HG03575 (cell line): Measurements from ENCODE around the gene CHD5.

Source experiments
- ATAC-seq: cut with Tn5 transposase; IDR thresholded peaks from one replicate; pipeline ENCODE4 v1.9.1; 2021; ENCODE audit not compliant: unreplicated experiment, insufficient number of reproducible peaks, low FRiP score; ENCODE audit errors: extremely low read depth

Gene CHD5

GRCh38 chr1:6142036-6142621, 38.0 kb downstream of the CHD5 start:
- no peak for ATAC-seq

GRCh38 chr1:6141592-6141991, 38.5 kb downstream of the CHD5 start:
- no peak for ATAC-seq

GRCh38 chr1:6140413-6140812, 39.7 kb downstream of the CHD5 start:
- ATAC-seq: no peak

- ATAC-seq: no peak
Measured at GRCh38 chr1:6137758-6138157, 42.4 kb downstream of the CHD5 start.

GRCh38 chr1:6136516-6137220, 43.5 kb downstream of the CHD5 start:
- ATAC-seq: no peak

- ATAC-seq: no peak
Measured at GRCh38 chr1:6134741-6135510, 45.2 kb downstream of the CHD5 start.

- ATAC-seq: no peak
Measured at GRCh38 chr1:6134206-6134605, 45.9 kb downstream of the CHD5 start.

GRCh38 chr1:6133146-6133895, 46.8 kb downstream of the CHD5 start:
- ATAC-seq: no peak

GRCh38 chr1:6131561-6131960, 48.6 kb downstream of the CHD5 start:
- no peak for ATAC-seq

GRCh38 chr1:6130596-6130995, 49.5 kb downstream of the CHD5 start:
- ATAC-seq: no peak

GRCh38 chr1:6130036-6130435, 50.1 kb downstream of the CHD5 start:
- no peak for ATAC-seq

GRCh38 chr1:6129313-6129712, 50.8 kb downstream of the CHD5 start:
- ATAC-seq: no peak

- ATAC-seq: no peak
Measured at GRCh38 chr1:6128276-6129081, 51.6 kb downstream of the CHD5 start.

- ATAC-seq: no peak
Measured at GRCh38 chr1:6127587-6128163, 52.4 kb downstream of the CHD5 start.

- ATAC-seq: no peak
Measured at GRCh38 chr1:6126521-6127067, 53.5 kb downstream of the CHD5 start.

GRCh38 chr1:6126028-6126427, 54.1 kb downstream of the CHD5 start:
- no peak for ATAC-seq

GRCh38 chr1:6125366-6125765, 54.8 kb downstream of the CHD5 start:
- no peak for ATAC-seq

GRCh38 chr1:6124746-6125365, 55.3 kb downstream of the CHD5 start:
- no peak for ATAC-seq
